ENCODE results near the gene AJAP1. TPM values are rescaled to one million over a fixed set of nuclear protein-coding genes. Genes with fewer than 3 reads are reported as not detected.

AJAP1 gene
- total RNA-seq, 1 experiment from 2014 or later = not detected

DNA sequence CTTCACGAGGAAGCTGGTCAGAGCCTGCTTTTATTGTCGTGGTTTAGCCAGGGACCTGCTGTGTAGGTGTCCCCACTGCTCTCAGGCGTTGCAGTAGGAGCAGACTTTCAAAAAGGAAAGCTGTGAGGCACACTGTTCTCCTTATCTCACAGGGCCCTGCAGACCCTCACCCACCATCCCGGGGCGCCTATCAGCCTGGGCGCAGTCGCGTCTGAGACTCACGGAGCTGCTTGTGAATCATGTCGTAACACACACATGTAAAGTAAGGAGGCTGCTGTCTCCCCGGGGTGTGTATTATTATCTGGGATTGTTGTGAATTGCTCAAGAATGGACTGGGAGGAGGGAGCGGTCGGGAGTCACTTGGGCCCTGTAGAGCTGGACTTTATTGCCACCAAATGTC lies 17.4 kb downstream of the AJAP1 start:
- Histone ChIP-seq H3K79me2 (ENCODE audit: insufficient read depth, low read length) (no peaks in the 10 kb centered on the region), H3K9me2 (ENCODE audit: insufficient read depth) (no peaks in the 10 kb centered on the region), H3K27me3 (ENCODE audit: insufficient read depth, low read length) (no peaks in the 10 kb centered on the region), H3K4me3 (replicated peaks in 1 of 2; ENCODE audit: low read depth in 1 of 2, low read length in 2 of 2) (no peak overlapping the region), H4K20me1 (ENCODE audit: insufficient read depth) (no peaks in the 10 kb centered on the region), H2AFZ (ENCODE audit: low read depth, low read length, poor library complexity, severe bottlenecking) (no peak overlapping the region), H3K27ac (ENCODE audit: low read depth, low read length) (no peak overlapping the region), H3K36me3 (ENCODE audit: control insufficient read depth in 1 of 2, insufficient read depth in 2 of 2, low read length in 2 of 2) (no peaks in the 10 kb centered on the region), H3K9me3 (ENCODE audit: control insufficient read depth in 1 of 2, insufficient read depth in 1 of 2, low read depth in 1 of 2, low read length in 2 of 2) (no peaks in the 10 kb centered on the region; a peak in 1 of 4 replicates), H3K4me1 (ENCODE audit: control insufficient read depth in 1 of 2, insufficient read depth in 2 of 2, low read length in 2 of 2) (peaks cover 0 to 8% of the 10 kb centered on the region in 2 experiments; a peak in 1 of 4 replicates), H3K4me2 (ENCODE audit: low read length) (no peak overlapping the region), H3K9ac (ENCODE audit: low read length) (no peak overlapping the region)
- no TSS peak for BruUV-seq (replicated peaks)
- POLR2A ChIA-PET = no interaction called here
- TF ChIP-seq, protein P1, sequence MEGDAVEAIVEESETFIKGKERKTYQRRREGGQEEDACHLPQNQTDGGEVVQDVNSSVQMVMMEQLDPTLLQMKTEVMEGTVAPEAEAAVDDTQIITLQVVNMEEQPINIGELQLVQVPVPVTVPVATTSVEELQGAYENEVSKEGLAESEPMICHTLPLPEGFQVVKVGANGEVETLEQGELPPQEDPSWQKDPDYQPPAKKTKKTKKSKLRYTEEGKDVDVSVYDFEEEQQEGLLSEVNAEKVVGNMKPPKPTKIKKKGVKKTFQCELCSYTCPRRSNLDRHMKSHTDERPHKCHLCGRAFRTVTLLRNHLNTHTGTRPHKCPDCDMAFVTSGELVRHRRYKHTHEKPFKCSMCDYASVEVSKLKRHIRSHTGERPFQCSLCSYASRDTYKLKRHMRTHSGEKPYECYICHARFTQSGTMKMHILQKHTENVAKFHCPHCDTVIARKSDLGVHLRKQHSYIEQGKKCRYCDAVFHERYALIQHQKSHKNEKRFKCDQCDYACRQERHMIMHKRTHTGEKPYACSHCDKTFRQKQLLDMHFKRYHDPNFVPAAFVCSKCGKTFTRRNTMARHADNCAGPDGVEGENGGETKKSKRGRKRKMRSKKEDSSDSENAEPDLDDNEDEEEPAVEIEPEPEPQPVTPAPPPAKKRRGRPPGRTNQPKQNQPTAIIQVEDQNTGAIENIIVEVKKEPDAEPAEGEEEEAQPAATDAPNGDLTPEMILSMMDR (IDR thresholded peaks at IDR 0.05 in 2 of 3, conservative IDR thresholded peaks at IDR 0.05 in 1 of 3; ENCODE audit: borderline replicate concordance in 1 of 3, insufficient read depth in 1 of 3, low read depth in 2 of 3, low read length in 2 of 3) = no peak
- TF ChIP-seq, protein P2, sequence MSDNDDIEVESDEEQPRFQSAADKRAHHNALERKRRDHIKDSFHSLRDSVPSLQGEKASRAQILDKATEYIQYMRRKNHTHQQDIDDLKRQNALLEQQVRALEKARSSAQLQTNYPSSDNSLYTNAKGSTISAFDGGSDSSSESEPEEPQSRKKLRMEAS (IDR thresholded peaks at IDR 0.05) = no peak
- TF ChIP-seq, protein P3, sequence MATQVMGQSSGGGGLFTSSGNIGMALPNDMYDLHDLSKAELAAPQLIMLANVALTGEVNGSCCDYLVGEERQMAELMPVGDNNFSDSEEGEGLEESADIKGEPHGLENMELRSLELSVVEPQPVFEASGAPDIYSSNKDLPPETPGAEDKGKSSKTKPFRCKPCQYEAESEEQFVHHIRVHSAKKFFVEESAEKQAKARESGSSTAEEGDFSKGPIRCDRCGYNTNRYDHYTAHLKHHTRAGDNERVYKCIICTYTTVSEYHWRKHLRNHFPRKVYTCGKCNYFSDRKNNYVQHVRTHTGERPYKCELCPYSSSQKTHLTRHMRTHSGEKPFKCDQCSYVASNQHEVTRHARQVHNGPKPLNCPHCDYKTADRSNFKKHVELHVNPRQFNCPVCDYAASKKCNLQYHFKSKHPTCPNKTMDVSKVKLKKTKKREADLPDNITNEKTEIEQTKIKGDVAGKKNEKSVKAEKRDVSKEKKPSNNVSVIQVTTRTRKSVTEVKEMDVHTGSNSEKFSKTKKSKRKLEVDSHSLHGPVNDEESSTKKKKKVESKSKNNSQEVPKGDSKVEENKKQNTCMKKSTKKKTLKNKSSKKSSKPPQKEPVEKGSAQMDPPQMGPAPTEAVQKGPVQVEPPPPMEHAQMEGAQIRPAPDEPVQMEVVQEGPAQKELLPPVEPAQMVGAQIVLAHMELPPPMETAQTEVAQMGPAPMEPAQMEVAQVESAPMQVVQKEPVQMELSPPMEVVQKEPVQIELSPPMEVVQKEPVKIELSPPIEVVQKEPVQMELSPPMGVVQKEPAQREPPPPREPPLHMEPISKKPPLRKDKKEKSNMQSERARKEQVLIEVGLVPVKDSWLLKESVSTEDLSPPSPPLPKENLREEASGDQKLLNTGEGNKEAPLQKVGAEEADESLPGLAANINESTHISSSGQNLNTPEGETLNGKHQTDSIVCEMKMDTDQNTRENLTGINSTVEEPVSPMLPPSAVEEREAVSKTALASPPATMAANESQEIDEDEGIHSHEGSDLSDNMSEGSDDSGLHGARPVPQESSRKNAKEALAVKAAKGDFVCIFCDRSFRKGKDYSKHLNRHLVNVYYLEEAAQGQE (IDR thresholded peaks at IDR 0.05; ENCODE audit: low read depth) = no peak
- TF ChIP-seq EZH2phosphoT487 (IDR thresholded peaks at IDR 0.05; ENCODE audit: borderline replicate concordance) (no peak), POLR2A (IDR thresholded peaks at IDR 0.05; ENCODE audit: borderline replicate concordance, extremely low read depth, insufficient read depth, insufficient read length) (no peak), ELF1 (IDR thresholded peaks at IDR 0.05; ENCODE audit: borderline replicate concordance, low read depth) (no peak)
- intact Hi-C loops (cut with micrococcal nuclease) = no loop called here
- DNase-seq (ENCODE audit: low read depth, low spot score) = no peak
- CTCF ChIA-PET = no interaction called here
- ATAC-seq = no peak
- RAD21 ChIA-PET (ENCODE audit: low non-redundant PET in 1 of 2, low total read pairs in 2 of 2, uncharacterized antibody in 2 of 2, unreplicated experiment in 2 of 2) = no interaction called here

Data from HCT116 (cell line).